ENCODE data around the gene KLRF1. TPM values are rescaled to one million over a fixed set of nuclear protein-coding genes. Genes with fewer than 3 reads are reported as not detected.

KLRF1 gene
- total RNA-seq, 1 donor from 2014 or later, result not detected

DNA sequence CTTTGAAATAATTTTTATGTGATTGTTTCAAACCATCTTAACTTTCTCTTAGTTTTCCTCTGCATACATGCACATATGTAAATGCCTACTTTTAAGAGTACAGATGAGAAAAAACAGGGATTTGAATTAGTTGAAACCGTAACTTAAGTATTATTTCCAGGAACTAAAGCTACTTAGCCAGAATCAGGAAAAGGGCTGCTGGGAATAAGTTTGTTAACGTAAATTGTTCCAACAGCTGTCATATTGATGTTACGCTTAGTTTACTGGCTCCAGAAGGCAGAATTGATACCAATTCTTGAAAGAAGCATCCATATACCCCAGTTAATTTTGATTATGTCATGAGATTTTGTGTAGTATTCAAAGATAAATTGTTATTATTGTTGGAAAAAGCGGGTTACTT, 17.9 kb upstream of the KLRF1 start:
- peaks cover 11% of the 10 kb centered on the region for H3K4me1 Mint-ChIP-seq (ENCODE audit: low read depth)
- no peak overlapping the region for H3K27ac Mint-ChIP-seq
- TF ChIP-seq, protein P1, sequence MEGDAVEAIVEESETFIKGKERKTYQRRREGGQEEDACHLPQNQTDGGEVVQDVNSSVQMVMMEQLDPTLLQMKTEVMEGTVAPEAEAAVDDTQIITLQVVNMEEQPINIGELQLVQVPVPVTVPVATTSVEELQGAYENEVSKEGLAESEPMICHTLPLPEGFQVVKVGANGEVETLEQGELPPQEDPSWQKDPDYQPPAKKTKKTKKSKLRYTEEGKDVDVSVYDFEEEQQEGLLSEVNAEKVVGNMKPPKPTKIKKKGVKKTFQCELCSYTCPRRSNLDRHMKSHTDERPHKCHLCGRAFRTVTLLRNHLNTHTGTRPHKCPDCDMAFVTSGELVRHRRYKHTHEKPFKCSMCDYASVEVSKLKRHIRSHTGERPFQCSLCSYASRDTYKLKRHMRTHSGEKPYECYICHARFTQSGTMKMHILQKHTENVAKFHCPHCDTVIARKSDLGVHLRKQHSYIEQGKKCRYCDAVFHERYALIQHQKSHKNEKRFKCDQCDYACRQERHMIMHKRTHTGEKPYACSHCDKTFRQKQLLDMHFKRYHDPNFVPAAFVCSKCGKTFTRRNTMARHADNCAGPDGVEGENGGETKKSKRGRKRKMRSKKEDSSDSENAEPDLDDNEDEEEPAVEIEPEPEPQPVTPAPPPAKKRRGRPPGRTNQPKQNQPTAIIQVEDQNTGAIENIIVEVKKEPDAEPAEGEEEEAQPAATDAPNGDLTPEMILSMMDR (IDR thresholded peaks at IDR 0.05; ENCODE audit: unreplicated experiment), result no peak

DNA sequence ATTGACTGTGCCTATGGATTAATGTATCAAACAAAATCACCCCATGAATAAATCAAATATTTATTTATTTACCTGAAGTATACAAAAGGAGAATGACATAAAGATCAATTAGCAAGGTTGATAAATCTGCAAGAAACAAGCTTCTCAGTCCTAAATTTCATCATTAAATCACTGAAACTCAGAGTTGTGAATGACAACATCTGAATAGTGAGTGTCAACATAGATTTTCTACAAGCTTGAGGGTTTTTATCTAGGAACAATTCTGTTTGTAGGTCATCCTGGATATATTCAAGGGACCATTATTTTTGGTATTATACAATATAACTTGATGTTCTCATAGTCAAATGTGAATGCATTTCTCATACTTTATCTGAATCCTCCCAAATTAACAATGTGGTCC, 17.4 kb upstream of the KLRF1 start:
- H3K27me3 Mint-ChIP-seq, result peaks cover 17% of the 10 kb centered on the region
- H3K4me1 Mint-ChIP-seq (ENCODE audit: low read depth), result peaks cover 11% of the 10 kb centered on the region
- H3K4me3 Mint-ChIP-seq (ENCODE audit: low read depth), result no peak overlapping the region
- H3K27ac Mint-ChIP-seq, result no peak overlapping the region
- TF ChIP-seq, protein P1 (IDR thresholded peaks at IDR 0.05; ENCODE audit: unreplicated experiment), result no peak
- no peaks in the 10 kb centered on the region for H3K9me3 Mint-ChIP-seq (ENCODE audit: low read depth)
- H3K36me3 Mint-ChIP-seq (ENCODE audit: insufficient read depth), result no peaks in the 10 kb centered on the region
- DNase-seq (ENCODE audit: low spot score, unreplicated experiment), result no peak

More for the DNA sequence above, 17.9 kb upstream of the KLRF1 start:
- Mint-ChIP-seq H3K36me3 (ENCODE audit: insufficient read depth) (no peaks in the 10 kb centered on the region), H3K27me3 (peaks cover 17% of the 10 kb centered on the region), H3K4me3 (ENCODE audit: low read depth) (no peak overlapping the region), H3K9me3 (ENCODE audit: low read depth) (no peaks in the 10 kb centered on the region)
- DNase-seq (ENCODE audit: low spot score, unreplicated experiment), result no peak

DNA sequence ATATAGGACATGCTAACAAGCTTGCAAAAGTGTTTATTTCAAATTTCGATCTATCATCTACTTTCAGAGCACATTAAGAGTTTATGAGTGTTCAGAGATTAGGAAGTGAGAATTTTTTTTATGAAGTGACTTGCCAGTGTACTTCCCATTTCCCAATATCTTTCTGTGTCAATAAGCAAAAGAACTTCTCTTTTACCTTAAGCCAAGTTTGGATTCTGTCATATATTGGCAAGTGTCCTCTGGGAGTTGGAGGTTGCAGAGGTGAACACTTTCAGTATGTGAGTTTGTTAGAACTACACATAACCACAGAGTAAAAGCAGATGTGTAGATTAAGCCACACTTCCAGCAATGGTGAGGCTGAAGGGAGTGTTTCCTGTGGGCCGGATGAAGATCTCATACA, 16.6 kb upstream of the KLRF1 start:
- no peak overlapping the region for H3K27ac Mint-ChIP-seq
- H3K27me3 Mint-ChIP-seq, result peaks cover 17% of the 10 kb centered on the region
- no peak overlapping the region for H3K4me3 Mint-ChIP-seq (ENCODE audit: low read depth)
- H3K36me3 Mint-ChIP-seq (ENCODE audit: insufficient read depth), result no peaks in the 10 kb centered on the region
- DNase-seq (ENCODE audit: low spot score, unreplicated experiment), result no peak
- TF ChIP-seq, protein P1 (IDR thresholded peaks at IDR 0.05; ENCODE audit: unreplicated experiment), result no peak
- H3K4me1 Mint-ChIP-seq (ENCODE audit: low read depth), result peaks cover 11% of the 10 kb centered on the region
- H3K9me3 Mint-ChIP-seq (ENCODE audit: low read depth), result no peaks in the 10 kb centered on the region

DNA sequence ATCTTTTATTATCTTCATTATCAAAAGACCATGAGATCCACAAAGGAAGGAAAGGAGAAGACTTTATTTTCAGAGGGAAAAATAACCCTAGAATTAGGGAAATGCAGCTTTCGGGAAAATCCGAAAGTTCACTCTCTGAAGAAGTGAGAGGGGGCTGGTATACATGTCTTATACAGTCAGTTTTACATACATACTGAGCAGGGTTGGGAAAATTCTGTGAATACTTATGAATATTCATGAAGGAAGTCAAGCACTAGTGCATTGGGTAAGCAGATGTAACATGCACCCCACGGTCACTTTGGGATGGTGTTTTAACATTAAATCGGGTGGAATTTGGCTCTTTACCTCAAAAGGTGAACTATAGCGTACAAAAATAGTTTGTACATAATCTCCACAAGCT, 15.7 kb upstream of the KLRF1 start:
- Mint-ChIP-seq H3K9me3 (ENCODE audit: low read depth) (no peaks in the 10 kb centered on the region), H3K4me1 (ENCODE audit: low read depth) (peaks cover 11% of the 10 kb centered on the region), H3K27me3 (peaks cover 17% of the 10 kb centered on the region), H3K36me3 (ENCODE audit: insufficient read depth) (no peaks in the 10 kb centered on the region), H3K4me3 (ENCODE audit: low read depth) (no peak overlapping the region), H3K27ac (no peak overlapping the region)
- TF ChIP-seq, protein P1 (IDR thresholded peaks at IDR 0.05; ENCODE audit: unreplicated experiment), result no peak
- DNase-seq (ENCODE audit: low spot score, unreplicated experiment), result no peak

DNA sequence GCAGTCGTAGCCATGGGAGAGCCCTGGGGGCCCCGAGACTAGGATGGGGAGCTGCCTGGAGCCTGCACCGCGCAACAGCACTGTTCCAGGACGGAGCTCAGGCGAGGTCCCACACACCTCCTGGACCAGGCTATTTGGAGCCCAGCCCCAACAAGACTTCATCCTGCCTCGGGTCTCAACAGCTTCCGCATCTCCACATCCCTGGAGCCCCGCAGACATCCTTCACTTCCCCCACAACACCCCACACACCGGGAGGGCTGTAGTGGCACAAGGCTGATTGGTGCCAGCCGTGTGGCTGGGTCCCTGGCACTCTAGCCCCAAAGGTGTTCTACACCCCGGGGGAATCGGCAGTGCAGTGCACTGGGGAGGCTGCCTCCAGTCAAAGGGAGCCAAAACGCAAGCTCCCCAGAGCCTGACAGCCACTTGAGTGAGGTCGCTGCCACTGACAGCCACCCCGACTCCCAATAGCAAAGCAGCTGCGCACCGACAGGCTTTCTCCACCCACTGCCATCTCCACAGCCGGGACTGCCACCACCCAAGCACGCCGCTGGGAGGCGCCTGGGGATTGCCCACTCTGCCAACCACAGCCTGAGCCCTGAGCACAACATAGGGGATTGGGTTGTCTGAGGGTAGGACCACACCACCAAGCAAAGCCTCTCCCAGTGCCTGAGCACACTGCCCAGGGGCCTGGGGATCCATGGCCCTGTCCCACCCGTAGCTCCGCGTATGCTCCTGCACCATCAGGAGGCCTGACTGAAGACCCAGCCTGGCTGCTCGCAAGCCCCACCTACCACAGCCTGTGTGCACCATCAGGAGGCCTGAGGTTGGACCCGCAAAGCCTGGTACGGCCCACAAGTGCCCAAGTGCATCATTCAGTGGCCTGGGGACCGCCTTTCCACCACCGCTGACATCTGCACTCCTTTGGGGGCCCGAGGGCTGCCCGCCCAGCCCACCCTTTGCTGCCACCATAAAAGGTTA, 13.2 kb upstream of the KLRF1 start:
- H3K9me3 Mint-ChIP-seq (ENCODE audit: low read depth), result no peaks in the 10 kb centered on the region
- H3K27ac Mint-ChIP-seq, result no peak overlapping the region
- no peak overlapping the region for H3K4me3 Mint-ChIP-seq (ENCODE audit: low read depth)
- DNase-seq (ENCODE audit: low spot score, unreplicated experiment), result peak; percentile 82
- peaks cover 11% of the 10 kb centered on the region for H3K4me1 Mint-ChIP-seq (ENCODE audit: low read depth)
- TF ChIP-seq, protein P1 (IDR thresholded peaks at IDR 0.05; ENCODE audit: unreplicated experiment), result peak; percentile 94
- H3K27me3 Mint-ChIP-seq, result peaks cover 25% of the 10 kb centered on the region
- no peaks in the 10 kb centered on the region for H3K36me3 Mint-ChIP-seq (ENCODE audit: insufficient read depth)
